ENCODE data around the gene OR51F1. TPM values are rescaled to one million over a fixed set of nuclear protein-coding genes. Genes with fewer than 3 reads are reported as not detected.

OR51F1 gene
- total RNA-seq, result not detected in 2 replicates

GRCh38 chr11:4769838-4770237 lies at the start of gene OR51F1:
Gene OR51F1, minus strand, starts transcription at chr11:4769938. Its CDS starts 0 bp downstream, at chr11:4769938.

GRCh38 chr11:4804280-4804679 lies 34.5 kb upstream of the OR51F1 start, which contains the start of gene OR52R1:
Gene OR52R1, minus strand, starts transcription at chr11:4804380. Its CDS starts 0 bp downstream, at chr11:4804380.

Small RNA genes lying within 50 kb of the gene (small RNA-seq; reads per million reads assigned to genes)
- not detected for gene RF00091

Other genes with a start within 250 kb of the OR51F1 start
- not detected in 2 replicates for gene OR52M1, start 224.7 kb downstream of the OR51F1 start, total RNA-seq
- not detected in 2 replicates for gene OR52I2, start 188.2 kb downstream of the OR51F1 start, total RNA-seq
- gene OR52I1, start 175.9 kb downstream of the OR51F1 start, total RNA-seq, result not detected in 2 replicates
- gene TRIM68, start 161.7 kb downstream of the OR51F1 start, total RNA-seq, result 12.3 and 13.1 TPM in 2 replicates
- not detected in 2 replicates for gene OR51D1, start 132.5 kb downstream of the OR51F1 start, total RNA-seq
- not detected in 2 replicates for gene OR51E1, start 126.0 kb downstream of the OR51F1 start, total RNA-seq
- not detected in 2 replicates for gene OR51E2, start 72.1 kb downstream of the OR51F1 start, total RNA-seq
- not detected in 2 replicates for gene MMP26, start 65.2 kb downstream of the OR51F1 start, total RNA-seq
- not detected in 2 replicates for gene OR52R1, start 34.4 kb upstream of the OR51F1 start, total RNA-seq
- gene OR51F2, start 51.4 kb upstream of the OR51F1 start, total RNA-seq, result not detected in 2 replicates
- gene OR51S1, start 79.3 kb upstream of the OR51F1 start, total RNA-seq, result not detected in 2 replicates
- not detected in 2 replicates for gene OR51T1, start 112.0 kb upstream of the OR51F1 start, total RNA-seq
- not detected in 2 replicates for gene OR51A7, start 133.8 kb upstream of the OR51F1 start, total RNA-seq
- not detected in 2 replicates for gene OR51G2, start 149.4 kb upstream of the OR51F1 start, total RNA-seq
- not detected in 2 replicates for gene OR51G1, start 154.4 kb upstream of the OR51F1 start, total RNA-seq
- gene OR51A4, start 177.7 kb upstream of the OR51F1 start, total RNA-seq, result not detected in 2 replicates
- gene OR51A2, start 185.8 kb upstream of the OR51F1 start, total RNA-seq, result not detected in 2 replicates
- gene OR51L1, start 224.9 kb upstream of the OR51F1 start, total RNA-seq, result not detected in 2 replicates

Data from articular chondrocyte of knee joint (primary cell).